ENCODE measurements around the gene MAPK7. TPM values are rescaled to one million over a fixed set of nuclear protein-coding genes. Genes with fewer than 3 reads are reported as not detected.

Gene MAPK7
- total RNA-seq, 6 experiments from 2014 or later, result 5.7 to 9.2 (median 6.7) TPM

GRCh38 chr17:19431691-19432090, 53.4 kb downstream of the MAPK7 start:
- Histone ChIP-seq H3K4me3 (no peak overlapping the region), H3K4me1 (no peaks in the 10 kb centered on the region), H3K9me3 (no peaks in the 10 kb centered on the region), H3K36me3 (no peaks in the 10 kb centered on the region), H3K27me3 (no peaks in the 10 kb centered on the region), H3K27ac (no peak overlapping the region)
- TF ChIP-seq CTCF (IDR thresholded peaks at IDR 0.05) (no peak), POLR2A (IDR thresholded peaks at IDR 0.05) (no peak)
- ATAC-seq (no peak), DNase-seq (no peak)
- whole genome bisulfite sequencing (ENCODE audit: insufficient coverage, low coverage, low lambda C conversion rate, missing lambda C conversion rate), result 50% methylated on average over 2 of the region's 3 CpGs
- intact Hi-C loops (cut with DNase I), result no loop called here

MicroRNAs within 50 kb of the gene (microRNA counts, 767-probe panel; counts per million panel counts)
- 237 counts per million for microRNA hsa-miR-1180

Small RNA genes lying within 50 kb of the gene (microRNA-seq; reads per million reads assigned to microRNA genes)
- 194 to 324 reads per million in 2 donors for gene MIR1180

Small RNA genes lying within 50 kb of the gene (small RNA-seq; reads per million reads assigned to genes)
- 1.7 to 4.0 reads per million in 2 experiments for gene MIR1180
- 0 reads per million in 2 experiments for gene RF00537

Other genes starting within 250 kb of the MAPK7 start
- gene EPN2, start 141.1 kb upstream of the MAPK7 start, total RNA-seq, result 10 to 100 TPM in 4 of 6 experiments, 1 to 10 TPM in 2; 6.6 to 18.1 (median 11.4) TPM
- 10 to 100 TPM in 2 of 6 experiments, 1 to 10 TPM in 4; 2.3 to 27.9 (median 5.7) TPM for gene B9D1, start 15.8 kb upstream of the MAPK7 start, total RNA-seq
- 10 to 100 TPM in 2 of 6 experiments, 1 to 10 TPM in 4; 2.3 to 12.0 (median 6.5) TPM for gene MFAP4, start 8.7 kb downstream of the MAPK7 start, total RNA-seq
- under 1 TPM; 0.12 to 0.86 (median 0.54) TPM for gene RNF112, start 32.7 kb downstream of the MAPK7 start, total RNA-seq
- gene SLC47A1, start 155.4 kb downstream of the MAPK7 start, total RNA-seq, result 100 to 1,000 TPM in 2 of 6 experiments, 10 to 100 TPM in 4; 47.5 to 182 (median 67.4) TPM